ENCODE data around the gene KCNH1. TPM values are rescaled to one million over a fixed set of nuclear protein-coding genes. Genes with fewer than 3 reads are reported as not detected.

Gene KCNH1
- total RNA-seq, 1 donor from 2014 or later: not detected

- Histone ChIP-seq H3K27me3 (ENCODE audit: low read depth) (no peaks in the 10 kb centered on the region), H3K9me3 (replicated peaks) (no peaks in the 10 kb centered on the region), H3K36me3 (no peaks in the 10 kb centered on the region), H3K27ac (replicated peaks) (no peak overlapping the region), H3K4me1 (no peaks in the 10 kb centered on the region), H3K4me3 (no peak overlapping the region)
- no peak for DNase-seq
- TF ChIP-seq, protein P1, sequence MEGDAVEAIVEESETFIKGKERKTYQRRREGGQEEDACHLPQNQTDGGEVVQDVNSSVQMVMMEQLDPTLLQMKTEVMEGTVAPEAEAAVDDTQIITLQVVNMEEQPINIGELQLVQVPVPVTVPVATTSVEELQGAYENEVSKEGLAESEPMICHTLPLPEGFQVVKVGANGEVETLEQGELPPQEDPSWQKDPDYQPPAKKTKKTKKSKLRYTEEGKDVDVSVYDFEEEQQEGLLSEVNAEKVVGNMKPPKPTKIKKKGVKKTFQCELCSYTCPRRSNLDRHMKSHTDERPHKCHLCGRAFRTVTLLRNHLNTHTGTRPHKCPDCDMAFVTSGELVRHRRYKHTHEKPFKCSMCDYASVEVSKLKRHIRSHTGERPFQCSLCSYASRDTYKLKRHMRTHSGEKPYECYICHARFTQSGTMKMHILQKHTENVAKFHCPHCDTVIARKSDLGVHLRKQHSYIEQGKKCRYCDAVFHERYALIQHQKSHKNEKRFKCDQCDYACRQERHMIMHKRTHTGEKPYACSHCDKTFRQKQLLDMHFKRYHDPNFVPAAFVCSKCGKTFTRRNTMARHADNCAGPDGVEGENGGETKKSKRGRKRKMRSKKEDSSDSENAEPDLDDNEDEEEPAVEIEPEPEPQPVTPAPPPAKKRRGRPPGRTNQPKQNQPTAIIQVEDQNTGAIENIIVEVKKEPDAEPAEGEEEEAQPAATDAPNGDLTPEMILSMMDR (IDR thresholded peaks at IDR 0.05; ENCODE audit: borderline replicate concordance): no peak
- intact Hi-C loops (cut with micrococcal nuclease): no loop called here
Measured at GRCh38 chr1:210775289-210775688, 358.7 kb downstream of the KCNH1 start.

DNA sequence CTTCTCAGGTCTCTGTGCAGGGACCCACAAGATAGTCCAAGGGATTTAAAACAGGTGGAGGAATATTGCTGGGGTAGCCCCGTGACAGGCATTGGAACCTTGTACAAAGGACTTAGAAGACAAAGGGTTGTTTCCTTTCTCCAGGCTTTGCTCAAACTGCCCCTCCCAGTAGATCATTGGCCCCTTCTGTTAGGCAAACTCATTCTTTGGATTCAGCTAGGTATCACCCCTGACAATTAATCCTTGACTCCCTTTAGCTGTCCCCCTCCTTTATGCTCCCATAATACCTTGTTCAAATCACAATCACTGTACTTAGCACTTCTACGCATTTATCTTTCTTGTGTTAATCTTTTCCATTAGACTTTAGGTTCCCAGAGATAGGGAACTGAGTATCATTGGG is 360.5 kb downstream of the KCNH1 start:
- Histone ChIP-seq H3K4me1 (no peaks in the 10 kb centered on the region), H3K27me3 (ENCODE audit: low read depth) (no peaks in the 10 kb centered on the region), H3K4me3 (no peak overlapping the region), H3K27ac (replicated peaks) (no peak overlapping the region), H3K9me3 (replicated peaks) (no peaks in the 10 kb centered on the region), H3K36me3 (no peaks in the 10 kb centered on the region)
- intact Hi-C loops (cut with micrococcal nuclease): no loop called here
- DNase-seq: no peak
- TF ChIP-seq, protein P1 (IDR thresholded peaks at IDR 0.05; ENCODE audit: borderline replicate concordance): no peak

DNA sequence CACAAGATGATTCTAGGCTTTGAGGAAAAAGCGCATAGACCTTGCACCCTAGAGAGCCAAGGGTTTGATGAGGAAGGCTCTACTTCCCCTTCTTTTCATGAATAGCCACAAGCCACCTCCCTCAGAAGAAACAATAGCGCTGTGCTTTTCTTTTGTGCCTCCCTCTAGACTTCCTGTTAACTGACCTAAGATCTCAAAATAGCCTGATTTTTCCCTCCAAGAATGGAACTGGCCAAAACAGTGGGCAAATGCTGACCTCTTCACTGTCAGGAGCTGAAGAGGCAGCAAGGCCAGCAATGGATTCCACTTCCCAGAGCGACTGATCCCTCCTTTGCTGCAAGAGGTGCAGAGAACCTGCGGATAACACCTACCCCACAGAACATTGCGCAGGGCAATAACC is 362.8 kb downstream of the KCNH1 start:
- no peaks in the 10 kb centered on the region for H3K36me3 ChIP-seq
- intact Hi-C loops (cut with micrococcal nuclease): no loop called here
- H3K27me3 ChIP-seq (ENCODE audit: low read depth): no peaks in the 10 kb centered on the region
- no peaks in the 10 kb centered on the region for H3K9me3 ChIP-seq (replicated peaks)
- H3K4me1 ChIP-seq: no peaks in the 10 kb centered on the region
- DNase-seq: no peak
- H3K27ac ChIP-seq (replicated peaks): no peak overlapping the region
- no peak overlapping the region for H3K4me3 ChIP-seq
- TF ChIP-seq, protein P1 (IDR thresholded peaks at IDR 0.05; ENCODE audit: borderline replicate concordance): no peak

- Histone ChIP-seq H3K4me1 (no peaks in the 10 kb centered on the region), H3K36me3 (no peaks in the 10 kb centered on the region), H3K27me3 (ENCODE audit: low read depth) (no peaks in the 10 kb centered on the region), H3K4me3 (no peak overlapping the region), H3K9me3 (replicated peaks) (no peaks in the 10 kb centered on the region), H3K27ac (replicated peaks) (no peak overlapping the region)
- no peak for DNase-seq
- TF ChIP-seq, protein P1 (IDR thresholded peaks at IDR 0.05; ENCODE audit: borderline replicate concordance): no peak
- intact Hi-C loops (cut with micrococcal nuclease): no loop called here
Measured at GRCh38 chr1:210770396-210770984, 363.5 kb downstream of the KCNH1 start.

DNA sequence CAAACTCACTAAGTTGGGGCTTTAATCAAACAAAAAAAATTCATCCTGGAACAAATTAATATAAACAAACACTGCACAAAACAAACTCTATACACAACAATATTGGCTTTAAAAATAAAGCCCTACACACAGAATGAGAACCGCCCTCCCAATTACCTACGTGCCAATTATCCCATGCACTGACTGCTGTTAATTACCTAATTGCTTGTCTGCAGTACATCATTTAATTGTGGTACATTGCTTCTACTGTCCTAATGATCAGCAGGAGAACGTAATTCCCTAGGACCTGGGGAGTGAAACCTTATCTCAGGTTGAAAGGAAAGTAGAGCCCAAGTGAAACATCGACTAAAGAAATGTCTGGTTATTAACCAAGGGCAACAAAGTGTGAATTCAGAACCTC is 364.5 kb downstream of the KCNH1 start:
- TF ChIP-seq, protein P1 (IDR thresholded peaks at IDR 0.05; ENCODE audit: borderline replicate concordance): no peak
- intact Hi-C loops (cut with micrococcal nuclease): no loop called here

More for the DNA sequence above, 364.5 kb downstream of the KCNH1 start:
- no peaks in the 10 kb centered on the region for H3K27me3 ChIP-seq (ENCODE audit: low read depth)
- H3K4me1 ChIP-seq: no peaks in the 10 kb centered on the region
- H3K9me3 ChIP-seq (replicated peaks): no peaks in the 10 kb centered on the region
- no peak overlapping the region for H3K27ac ChIP-seq (replicated peaks)
- H3K4me3 ChIP-seq: no peak overlapping the region
- no peak for DNase-seq
- H3K36me3 ChIP-seq: no peaks in the 10 kb centered on the region

All from left ventricle myocardium inferior (tissue), 1 donor.